ENCODE measurements around the gene AGAP2.

- TF ChIP-seq CTCF (IDR thresholded peaks at IDR 0.05): no peak
- TF ChIP-seq EP300 (IDR thresholded peaks at IDR 0.05): no peak
These were observed 7.0 kb downstream of the AGAP2 start for GRCh38 chr12:57731411-57732080.

Measured in esophagus muscularis mucosa (tissue), 3 donors.